Ovary (tissue), 3 donors: ENCODE data around the gene TMIE.

ENCODE experiments used
- EP300 ChIP-seq: sonication (generic); formaldehyde crosslinking; IDR thresholded peaks from one replicate; pipeline ENCODE4 v1.6.1; 2017; ENCODE audit warnings: antibody characterized with exemption
- POLR2A ChIP-seq: fragments of 450-650 bp; IDR thresholded peaks from one replicate; pipeline ENCODE4 v1.6.1; 2017; ENCODE audit warnings: antibody characterized with exemption, mild to moderate bottlenecking, moderate library complexity
- TF ChIP-seq, protein P1 (sequence below), 3 donors: fragments of 450-650 bp in 2 of 3; fragments of 200-600 bp in 1 of 3; IDR thresholded peaks; one replicate each; pipeline versions ENCODE4 v1.5.1 to v1.8.0; 2016 to 2022; ENCODE audit warnings: antibody characterized with exemption in 3 of 3, mild to moderate bottlenecking in 1 of 3
- donor health status: DM: no; HTN: no; CAD: no.

- no peak for TF ChIP-seq POLR2A
- TF ChIP-seq, protein P1, sequence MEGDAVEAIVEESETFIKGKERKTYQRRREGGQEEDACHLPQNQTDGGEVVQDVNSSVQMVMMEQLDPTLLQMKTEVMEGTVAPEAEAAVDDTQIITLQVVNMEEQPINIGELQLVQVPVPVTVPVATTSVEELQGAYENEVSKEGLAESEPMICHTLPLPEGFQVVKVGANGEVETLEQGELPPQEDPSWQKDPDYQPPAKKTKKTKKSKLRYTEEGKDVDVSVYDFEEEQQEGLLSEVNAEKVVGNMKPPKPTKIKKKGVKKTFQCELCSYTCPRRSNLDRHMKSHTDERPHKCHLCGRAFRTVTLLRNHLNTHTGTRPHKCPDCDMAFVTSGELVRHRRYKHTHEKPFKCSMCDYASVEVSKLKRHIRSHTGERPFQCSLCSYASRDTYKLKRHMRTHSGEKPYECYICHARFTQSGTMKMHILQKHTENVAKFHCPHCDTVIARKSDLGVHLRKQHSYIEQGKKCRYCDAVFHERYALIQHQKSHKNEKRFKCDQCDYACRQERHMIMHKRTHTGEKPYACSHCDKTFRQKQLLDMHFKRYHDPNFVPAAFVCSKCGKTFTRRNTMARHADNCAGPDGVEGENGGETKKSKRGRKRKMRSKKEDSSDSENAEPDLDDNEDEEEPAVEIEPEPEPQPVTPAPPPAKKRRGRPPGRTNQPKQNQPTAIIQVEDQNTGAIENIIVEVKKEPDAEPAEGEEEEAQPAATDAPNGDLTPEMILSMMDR (IDR thresholded peaks at IDR 0.05): no peak
- TF ChIP-seq EP300: no peak
These were observed 25.8 kb upstream of the TMIE start for GRCh38 chr3:46675426-46675825.
